ENCODE measurements around the gene C12orf57.

The C12orf57 gene

GRCh38 chr12:6968426-6968825 is 24.6 kb downstream of the C12orf57 start:
- FAIRE-seq = no peak

- no peak for FAIRE-seq
Observed at GRCh38 chr12:6970096-6970527, 26.3 kb downstream of the C12orf57 start.

- no peak for FAIRE-seq
Observed at GRCh38 chr12:6974180-6974579, 30.4 kb downstream of the C12orf57 start.

- no peak for FAIRE-seq
Observed at GRCh38 chr12:6975297-6976032, 31.6 kb downstream of the C12orf57 start.

GRCh38 chr12:6977653-6978052 is 33.8 kb downstream of the C12orf57 start:
- FAIRE-seq = no peak

- no peak for FAIRE-seq
Observed at GRCh38 chr12:6978188-6978587, 34.4 kb downstream of the C12orf57 start.

GRCh38 chr12:6978611-6979011 is 34.8 kb downstream of the C12orf57 start:
- no peak for FAIRE-seq

- FAIRE-seq = no peak
Observed at GRCh38 chr12:6979021-6979420, 35.2 kb downstream of the C12orf57 start.

- FAIRE-seq = no peak
Observed at GRCh38 chr12:6979453-6979852, 35.6 kb downstream of the C12orf57 start.

GRCh38 chr12:6980075-6980474 is 36.3 kb downstream of the C12orf57 start:
- FAIRE-seq = no peak

- FAIRE-seq = no peak
Observed at GRCh38 chr12:6980740-6981139, 36.9 kb downstream of the C12orf57 start.

GRCh38 chr12:6981152-6982052 is 37.6 kb downstream of the C12orf57 start:
- no peak for FAIRE-seq

- no peak for FAIRE-seq
Observed at GRCh38 chr12:6982532-6982931, 38.7 kb downstream of the C12orf57 start.

GRCh38 chr12:6987956-6988553 is 44.2 kb downstream of the C12orf57 start:
- FAIRE-seq = no peak

All from A204.1 (cell line).